ENCODE results near the gene MED15.

Gene MED15

GRCh38 chr22:20550057-20550817 is 42.8 kb downstream of the MED15 start:
- Histone ChIP-seq H3K4me3 (replicated peaks; ENCODE audit: low read depth, low read length) (no peak overlapping the region), H3K36me3 (ENCODE audit: control insufficient read depth, insufficient read depth, low read length) (peaks cover 24% of the 10 kb centered on the region), H3K27me3 (replicated peaks; ENCODE audit: control insufficient read depth, insufficient read depth, low read length) (no peaks in the 10 kb centered on the region)
- DNase-seq (ENCODE audit: extremely low read depth, insufficient read length): no peak
- TF ChIP-seq CTCF (IDR thresholded peaks at IDR 0.05; ENCODE audit: insufficient read depth, low read length, poor library complexity, severe bottlenecking): no peak

- Histone ChIP-seq H3K36me3 (ENCODE audit: control insufficient read depth, insufficient read depth, low read length) (peaks cover 24% of the 10 kb centered on the region), H3K27me3 (replicated peaks; ENCODE audit: control insufficient read depth, insufficient read depth, low read length) (no peaks in the 10 kb centered on the region), H3K4me3 (replicated peaks; ENCODE audit: low read depth, low read length) (no peak overlapping the region)
- DNase-seq (ENCODE audit: extremely low read depth, insufficient read length): peak; percentile 48
- no peak for TF ChIP-seq CTCF (IDR thresholded peaks at IDR 0.05; ENCODE audit: insufficient read depth, low read length, poor library complexity, severe bottlenecking)
Measured at GRCh38 chr22:20550851-20551744, 43.7 kb downstream of the MED15 start.

GRCh38 chr22:20551805-20552442 is 44.5 kb downstream of the MED15 start:
- no peak for TF ChIP-seq CTCF (IDR thresholded peaks at IDR 0.05; ENCODE audit: insufficient read depth, low read length, poor library complexity, severe bottlenecking)
- no peak for DNase-seq (ENCODE audit: extremely low read depth, insufficient read length)
- Histone ChIP-seq H3K36me3 (ENCODE audit: control insufficient read depth, insufficient read depth, low read length) (peaks cover 24% of the 10 kb centered on the region), H3K27me3 (replicated peaks; ENCODE audit: control insufficient read depth, insufficient read depth, low read length) (no peaks in the 10 kb centered on the region), H3K4me3 (replicated peaks; ENCODE audit: low read depth, low read length) (no peak overlapping the region)

- no peak for TF ChIP-seq CTCF (IDR thresholded peaks at IDR 0.05; ENCODE audit: insufficient read depth, low read length, poor library complexity, severe bottlenecking)
- Histone ChIP-seq H3K36me3 (ENCODE audit: control insufficient read depth, insufficient read depth, low read length) (peaks cover 29% of the 10 kb centered on the region), H3K4me3 (replicated peaks; ENCODE audit: low read depth, low read length) (no peak overlapping the region), H3K27me3 (replicated peaks; ENCODE audit: control insufficient read depth, insufficient read depth, low read length) (no peaks in the 10 kb centered on the region)
- DNase-seq (ENCODE audit: extremely low read depth, insufficient read length): no peak
Measured at GRCh38 chr22:20552443-20553401, 45.3 kb downstream of the MED15 start.
